GOT3 (cell line): ENCODE measurements around the gene EEF1AKMT1.
"Not testable (repeated sequence)": the region's sequence is repeated elsewhere in the genome, so short reads cannot be mapped to it uniquely, and the experiment has no call there.

Experiments
- DNase-seq: peaks from one replicate; lab custom pipeline; 2025; ENCODE audit warnings: mixed read lengths; lab: John Stamatoyannopoulos, UW

Gene EEF1AKMT1

DNA sequence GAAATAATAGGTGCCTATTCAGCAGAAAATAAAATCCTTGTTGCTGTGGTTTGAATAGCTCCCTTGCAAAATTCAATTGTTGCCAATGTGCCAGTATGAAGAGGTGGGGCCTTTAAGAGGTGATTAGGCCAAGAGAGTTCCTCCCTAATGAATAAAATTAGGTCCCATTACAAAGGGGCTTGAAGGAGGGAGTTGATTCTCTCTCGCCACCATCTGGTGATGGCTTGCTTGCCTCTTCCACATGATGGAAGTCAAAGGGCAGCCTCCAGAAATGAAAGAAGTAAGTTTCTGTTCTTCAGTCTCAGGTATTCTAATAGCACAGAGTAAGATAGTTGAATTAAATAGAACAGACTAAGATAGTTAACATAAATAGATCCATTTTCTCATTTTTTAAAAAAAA, 3.0 kb upstream of the EEF1AKMT1 start:
- DNase-seq, result no peak

DNA sequence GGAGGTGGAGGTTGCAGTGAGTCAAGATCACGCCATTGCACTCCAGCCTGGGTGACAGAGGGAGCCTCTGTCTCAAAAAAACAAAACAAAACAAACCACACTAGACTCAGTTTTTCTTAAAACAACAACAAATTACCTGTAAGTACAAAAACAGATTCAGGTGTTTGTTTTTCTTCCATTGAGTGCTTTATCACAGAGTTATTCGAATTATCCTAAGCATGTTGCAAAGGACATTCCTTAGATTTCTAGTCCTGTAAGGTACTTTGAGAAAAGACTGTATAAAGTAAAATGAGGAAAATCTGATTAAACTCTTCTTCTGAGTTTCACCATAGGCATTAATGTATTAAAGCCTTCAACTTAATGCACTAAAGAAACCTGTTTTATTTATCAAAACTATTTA, 2.2 kb upstream of the EEF1AKMT1 start:
- no peak for DNase-seq

DNA sequence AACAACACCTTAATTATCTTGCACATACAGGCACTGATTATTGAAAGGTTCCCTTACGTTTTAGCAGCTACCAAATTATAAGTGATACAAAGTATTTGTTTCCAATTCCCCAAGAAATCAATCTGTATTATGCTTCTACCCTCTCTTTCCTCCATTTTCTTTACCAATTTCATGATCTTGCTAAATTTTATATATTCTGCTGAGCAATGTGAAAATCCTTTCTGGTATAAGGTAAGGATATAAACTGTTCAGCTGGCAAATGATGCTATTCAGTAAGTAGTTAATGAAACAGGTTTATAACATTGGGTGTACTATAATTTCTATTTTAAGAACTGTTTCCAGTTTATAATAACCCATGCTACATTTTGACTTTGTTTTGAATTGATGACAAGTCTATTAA, 985 bp upstream of the EEF1AKMT1 start:
- DNase-seq, result no peak

DNA sequence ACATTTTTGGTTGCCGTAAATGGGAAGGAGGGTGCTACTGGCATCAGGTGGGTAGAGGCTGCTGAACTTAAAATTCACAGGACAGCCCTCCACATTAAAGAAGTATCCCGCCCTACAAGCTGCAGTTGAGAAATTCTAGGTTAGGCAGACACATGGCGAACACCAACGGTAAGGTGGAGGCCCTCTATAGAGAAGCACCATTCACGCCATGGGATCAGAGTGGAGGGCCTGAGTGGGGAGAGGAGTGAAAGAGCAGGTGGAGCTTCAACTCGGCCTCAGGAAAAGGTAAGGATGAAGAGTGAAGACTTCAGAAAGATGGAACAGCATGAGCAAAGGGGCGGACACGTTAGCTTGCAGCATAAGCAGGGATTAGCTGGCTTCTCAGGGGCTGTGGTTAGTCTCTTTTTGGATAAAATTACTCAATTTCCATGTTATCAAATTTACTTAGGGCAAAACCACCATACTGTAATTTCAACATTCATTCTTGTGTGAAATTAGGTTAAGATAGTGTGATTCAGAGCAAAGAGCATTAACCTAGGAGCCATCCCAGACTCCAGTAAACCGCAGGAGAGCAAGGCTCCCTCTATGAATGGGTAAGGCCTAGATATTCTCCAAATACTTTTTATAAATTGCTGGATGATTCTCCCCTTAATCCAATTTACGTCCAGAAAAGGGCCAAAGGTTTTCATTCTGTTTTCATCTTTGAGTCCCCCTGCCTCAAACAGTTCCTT, 1.2 kb downstream of the EEF1AKMT1 start:
- DNase-seq, result no peak

- no peak for DNase-seq
These were observed 3.9 kb downstream of the EEF1AKMT1 start for GRCh38 chr13:20769834-20770233.

DNA sequence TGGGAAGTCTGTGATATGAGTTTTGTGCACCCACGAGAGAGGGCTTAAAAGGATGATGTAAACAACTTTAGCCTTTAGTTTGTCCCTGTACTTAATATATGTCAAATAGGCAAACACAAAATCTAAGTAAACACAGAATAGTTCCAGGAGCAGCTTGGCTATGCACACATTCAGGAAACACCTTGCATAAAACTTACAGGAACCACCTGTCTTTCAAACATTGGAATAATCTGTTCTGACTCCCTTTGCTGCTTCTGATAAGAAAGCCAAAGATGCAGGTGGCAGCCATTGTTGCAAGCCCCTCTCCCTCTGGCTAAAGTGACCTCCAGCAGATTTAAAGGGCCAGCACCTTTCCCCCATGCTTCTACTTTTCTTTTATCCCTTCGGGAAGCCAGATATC, 4.7 kb downstream of the EEF1AKMT1 start:
- no peak for DNase-seq

DNA sequence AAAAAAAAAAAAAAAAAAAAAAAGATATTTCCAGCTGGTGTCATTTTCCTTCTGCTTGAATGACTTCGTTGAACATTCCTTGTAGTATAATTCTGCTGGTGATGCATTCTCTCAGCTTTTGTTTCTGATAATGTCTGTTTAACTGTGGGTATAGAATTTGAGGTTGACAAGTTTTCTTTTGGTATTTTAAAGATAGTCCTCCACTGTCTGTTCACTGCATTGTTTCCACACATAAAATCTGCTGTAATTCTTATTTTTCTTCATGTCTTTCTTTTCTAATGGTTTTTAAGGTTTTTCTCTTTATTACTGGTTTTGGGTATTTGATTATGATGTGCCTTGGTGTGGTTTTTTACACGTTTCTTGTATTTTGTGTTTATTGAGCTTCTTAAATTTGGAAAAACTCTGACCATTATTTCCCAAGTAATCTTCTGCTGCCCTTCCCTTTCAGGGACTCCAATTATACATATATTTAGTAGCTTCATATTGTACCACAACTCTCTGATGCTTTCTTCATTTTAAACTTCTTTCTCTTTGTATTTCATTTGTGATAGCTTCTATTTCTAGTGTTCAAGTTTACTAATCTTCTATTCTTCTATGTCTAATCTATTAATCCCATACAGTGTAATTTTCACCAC, 6.3 kb downstream of the EEF1AKMT1 start:
- DNase-seq, result no peak

DNA sequence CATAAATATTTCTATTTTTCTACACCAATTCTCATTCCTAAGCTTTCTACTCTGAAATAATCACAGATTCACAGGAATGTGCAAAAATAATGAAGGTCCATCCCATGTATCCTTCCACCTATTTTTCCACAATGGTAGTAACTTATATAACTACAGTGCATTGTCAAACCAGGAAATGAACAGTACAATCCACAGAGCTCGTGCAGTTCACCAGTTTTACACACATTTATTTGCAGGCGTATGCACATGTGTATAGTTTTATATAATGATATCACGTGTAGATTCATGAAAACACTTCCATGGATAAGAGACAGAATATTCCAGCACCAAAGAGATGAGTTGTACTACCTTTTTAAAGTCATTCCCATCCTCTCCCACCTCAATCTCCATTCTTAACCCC, 12.9 kb downstream of the EEF1AKMT1 start:
- no peak for DNase-seq

GRCh38 chr13:20754009-20754408, 19.8 kb downstream of the EEF1AKMT1 start:
- DNase-seq, result no peak

- no peak for DNase-seq
These were observed 24.4 kb downstream of the EEF1AKMT1 start for GRCh38 chr13:20749377-20749776.

DNA sequence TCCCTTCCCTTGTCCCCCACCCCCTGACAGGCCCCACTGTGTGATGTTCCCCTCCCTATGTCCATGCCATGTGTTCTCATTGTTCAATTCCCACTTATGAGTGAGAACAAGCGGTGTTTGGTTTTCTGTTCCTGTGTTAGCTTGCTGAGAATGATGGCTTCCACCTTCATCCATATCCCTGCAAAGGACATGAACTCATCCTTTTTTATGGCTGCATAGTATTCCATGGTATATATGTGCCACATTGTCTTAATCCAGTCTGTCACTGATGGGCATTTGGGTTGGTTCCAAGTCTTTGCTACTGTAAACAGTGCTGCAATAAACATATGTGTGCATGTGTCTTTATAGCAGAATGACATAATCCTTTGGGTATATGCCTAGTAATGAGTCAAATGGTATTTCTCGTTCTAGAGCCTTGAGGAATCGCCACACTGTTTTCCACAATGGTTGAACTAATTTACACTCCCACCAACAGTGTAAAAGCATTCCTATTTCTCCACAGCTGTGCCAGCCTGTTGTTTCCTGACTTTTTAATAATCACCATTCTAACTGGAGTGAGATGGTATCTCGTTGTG, 29.8 kb downstream of the EEF1AKMT1 start:
- not testable (repeated sequence) for DNase-seq

- DNase-seq, result no peak
These were observed 33.7 kb downstream of the EEF1AKMT1 start for GRCh38 chr13:20740021-20740420.

DNA sequence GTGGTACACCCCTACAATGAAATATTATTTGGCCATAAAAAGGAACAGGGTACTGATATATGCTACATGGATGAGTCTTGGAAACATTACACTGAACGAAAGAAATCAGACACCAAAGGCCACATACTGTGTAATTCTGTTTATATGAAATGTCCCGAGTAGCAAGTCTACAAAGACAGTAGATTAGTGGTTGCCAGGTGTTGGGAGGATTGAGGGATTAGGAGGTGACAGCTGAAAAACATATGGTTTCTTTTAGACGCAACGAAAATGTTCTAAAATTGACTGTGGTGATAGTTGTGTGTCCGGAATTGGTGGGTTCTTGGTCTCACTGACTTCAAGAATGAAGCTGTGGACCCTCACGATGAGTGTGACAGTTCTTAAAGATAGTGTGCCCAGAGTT, 35.1 kb downstream of the EEF1AKMT1 start:
- DNase-seq, result no peak

- no peak for DNase-seq
These were observed 43.9 kb downstream of the EEF1AKMT1 start for GRCh38 chr13:20729633-20730585.

DNA sequence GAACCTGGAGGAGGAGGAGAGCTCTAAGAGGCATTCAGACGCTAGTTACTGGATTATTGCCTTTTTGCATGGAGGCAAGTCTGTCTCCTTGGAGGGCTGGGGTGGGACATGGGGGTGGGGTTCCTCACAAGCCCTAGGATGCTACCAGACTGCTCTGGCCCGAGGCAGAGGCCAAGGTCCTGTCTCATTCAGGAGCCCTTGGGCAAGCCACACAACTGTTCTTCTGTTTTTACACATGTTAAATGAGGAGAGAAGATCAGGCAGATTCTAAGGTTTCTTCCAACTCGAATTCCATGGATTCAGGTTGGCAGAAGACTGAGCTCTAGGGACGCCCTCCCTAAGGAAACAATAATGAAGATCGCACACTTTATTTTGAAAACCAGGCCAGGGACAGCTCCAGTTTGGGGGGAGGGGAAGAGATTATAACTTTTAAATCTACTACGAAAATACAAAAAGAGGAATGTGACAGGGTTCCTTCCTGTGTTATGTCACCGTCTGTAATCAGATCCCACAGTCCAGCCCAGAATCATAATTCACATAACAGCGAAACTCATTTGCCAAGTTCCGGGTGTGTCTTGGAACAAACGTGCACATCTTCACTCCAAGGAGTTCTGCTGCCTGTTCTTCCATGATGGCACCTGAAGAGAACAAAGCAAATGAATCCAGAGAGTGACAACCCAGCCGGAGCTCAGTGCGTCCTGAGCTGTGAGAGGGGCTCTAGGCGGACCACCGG, 45.0 kb downstream of the EEF1AKMT1 start:
- DNase-seq, result no peak

DNA sequence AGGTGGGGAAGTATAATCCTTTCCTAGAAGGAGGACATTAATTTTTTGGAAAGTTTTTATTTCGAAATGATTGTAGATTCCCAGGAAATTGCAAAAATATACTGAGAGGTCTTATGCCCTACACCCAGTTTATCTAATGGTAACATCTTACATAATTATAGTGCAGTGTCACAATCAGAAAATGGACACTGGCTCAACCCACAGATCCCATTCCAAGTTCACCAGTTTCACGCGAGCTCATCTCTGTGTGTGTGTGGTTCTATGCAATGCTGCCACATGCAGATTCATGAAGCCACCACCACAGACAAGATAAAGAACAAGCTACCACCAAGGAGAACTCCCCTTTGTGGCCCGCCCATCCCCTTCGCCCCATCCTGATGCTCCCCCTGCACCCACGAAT, 45.9 kb downstream of the EEF1AKMT1 start:
- no peak for DNase-seq

- no peak for DNase-seq
These were observed 52.1 kb downstream of the EEF1AKMT1 start for GRCh38 chr13:20721454-20722357.

DNA sequence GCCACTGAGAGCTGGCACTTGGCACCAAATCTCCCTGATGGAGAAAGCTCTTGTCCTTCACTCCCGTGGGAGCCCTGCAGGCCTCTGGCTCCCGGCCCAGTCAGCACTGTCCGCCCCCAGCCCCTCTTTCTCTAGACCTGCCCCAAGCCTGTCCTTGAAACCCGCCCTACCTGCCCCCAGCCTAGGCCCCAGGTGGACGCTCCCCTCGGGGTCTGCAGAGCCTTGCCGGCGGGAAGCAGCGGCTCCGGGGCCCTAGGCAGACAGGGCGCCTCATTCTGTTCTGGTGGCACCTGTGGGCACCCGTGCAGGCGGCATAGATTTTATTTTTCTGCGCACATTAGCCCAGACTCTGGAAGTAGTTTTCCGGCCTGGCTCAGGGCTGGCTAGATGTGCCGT, 52.7 kb downstream of the EEF1AKMT1 start:
- DNase-seq, result no peak

GRCh38 chr13:20720499-20720898, 53.3 kb downstream of the EEF1AKMT1 start:
- no peak for DNase-seq

- no peak for DNase-seq
These were observed 54.0 kb downstream of the EEF1AKMT1 start for GRCh38 chr13:20719783-20720182.
